Natural killer cell (primary cell): Measurements from ENCODE around the gene CAP1. TPM values are rescaled to one million over a fixed set of nuclear protein-coding genes. Genes with fewer than 3 reads are reported as not detected.

ENCODE experiments used
- ATAC-seq, 3 donors: fragments of 150-1000 bp in 2 of 3; fragments of 200-7000 bp in 1 of 3; cut with Tn5 transposase; 1 replicate in 1 of 3; 2 replicates in 2 of 3; pipeline ENCODE4 v1.10.0; 2021; ENCODE audit warnings: mild to moderate bottlenecking in 2 of 3, moderate library complexity in 2 of 3
- DNase-seq, 2 donors: peaks; one replicate each; pipeline versions ENCODE4 v3.0.0 to v3.0.0-alpha.2; 2013 to 2021; ENCODE audit warnings: mixed read lengths in 1 of 2
- H3K27ac ChIP-seq: one replicate; pipeline ENCODE4 v1.5.1; 2013; ENCODE audit warnings: mild to moderate bottlenecking, low read length
- H3K27me3 ChIP-seq: one replicate; pipeline ENCODE4 v1.6.1; 2013; ENCODE audit warnings: low read length; ENCODE audit not compliant: control insufficient read depth, insufficient read depth
- H3K36me3 ChIP-seq: one replicate; pipeline ENCODE4 v1.6.1; 2013; ENCODE audit warnings: low read length; ENCODE audit not compliant: control insufficient read depth, insufficient read depth
- H3K4me1 ChIP-seq: one replicate; pipeline ENCODE4 v1.6.1; 2013; ENCODE audit warnings: low read length; ENCODE audit not compliant: control insufficient read depth, insufficient read depth
- H3K4me3 ChIP-seq: one replicate; pipeline ENCODE4 v1.5.1; 2013; ENCODE audit warnings: low read length
- H3K9me3 ChIP-seq: one replicate; pipeline ENCODE4 v1.6.1; 2013; ENCODE audit warnings: low read length; ENCODE audit not compliant: control insufficient read depth, insufficient read depth
- H3K27ac Mint-ChIP-seq, 2 donors: one replicate each; pipeline ENCODE4 v1.8.0; 2022; ENCODE audit warnings: mild to moderate bottlenecking in 2 of 2, mixed read lengths in 2 of 2, moderate library complexity in 1 of 2
- H3K27me3 Mint-ChIP-seq, 2 donors: one replicate each; pipeline ENCODE4 v1.8.0; 2022; ENCODE audit warnings: low read depth in 2 of 2, mixed read lengths in 2 of 2
- H3K36me3 Mint-ChIP-seq: one replicate; pipeline ENCODE4 v1.8.0; 2022; ENCODE audit warnings: mixed read lengths
- H3K4me1 Mint-ChIP-seq, 2 donors: one replicate each; pipeline ENCODE4 v1.8.0; 2022; ENCODE audit warnings: mixed read lengths in 2 of 2
- H3K4me3 Mint-ChIP-seq: one replicate; pipeline ENCODE4 v1.8.0; 2022; ENCODE audit warnings: mild to moderate bottlenecking, moderate library complexity, mixed read lengths
- H3K9me3 Mint-ChIP-seq, 2 donors: one replicate each; pipeline ENCODE4 v1.8.0; 2022; ENCODE audit warnings: mixed read lengths in 2 of 2
- CTCF ChIP-seq: fragments of 200-600 bp; IDR thresholded peaks from one replicate; pipeline ENCODE4 v1.8.0; 2022; ENCODE audit warnings: antibody characterized with exemption
- WGBS: methylation state at CpG from one replicate; pipeline ENCODE4 v1.1.7; 2013; ENCODE audit warnings: missing lambda C conversion rate; ENCODE audit not compliant: insufficient coverage; 5-methylcytosine and 5-hydroxymethylcytosine counted together
- intact Hi-C: fragments of 100-400 bp; cut with micrococcal nuclease; formaldehyde crosslinking; loops from one replicate; pipeline ENCODE4 v1.14.2; 2022
- total RNA-seq, 4 donors: library from RNA; stranded (reverse); fragments of 120-200 nt in 1 of 4; gene quantifications; one replicate each; pipeline versions ENCODE4 v1.2.3 to v1.2.4, GENCODE V29; 2013 to 2022

The CAP1 gene
- total RNA-seq, 3 donors from 2014 or later (not counting 1 experiment from before 2014, with no cell fraction given): 482 to 541 (median 537) TPM

GRCh38 chr1:40067023-40067422 is 26.5 kb downstream of the CAP1 start:
- WGBS: 98% methylated on average over 2 of the region's 2 CpGs
- H3K27me3 Mint-ChIP-seq: no peaks in the 10 kb centered on the region
- intact Hi-C loops: no loop called here
- no peak for ATAC-seq
- H3K36me3 Mint-ChIP-seq: peaks cover 49% of the 10 kb centered on the region
- H3K9me3 Mint-ChIP-seq: no peaks in the 10 kb centered on the region
- H3K27ac Mint-ChIP-seq: peak overlapping the region; percentile 77 to 95
- Histone ChIP-seq H3K4me1 (peaks cover 26% of the 10 kb centered on the region), H3K27me3 (no peaks in the 10 kb centered on the region), H3K36me3 (peaks cover 98% of the 10 kb centered on the region), H3K4me3 (no peak overlapping the region), H3K9me3 (no peaks in the 10 kb centered on the region), H3K27ac (no peak overlapping the region)
- H3K4me3 Mint-ChIP-seq: no peak overlapping the region
- no peak for DNase-seq
- TF ChIP-seq CTCF: no peak
- peaks cover 34 to 52% of the 10 kb centered on the region in 2 donors for H3K4me1 Mint-ChIP-seq

- no peaks in the 10 kb centered on the region for H3K9me3 Mint-ChIP-seq
- H3K36me3 ChIP-seq: peaks cover 98% of the 10 kb centered on the region
- no peak overlapping the region for H3K4me3 Mint-ChIP-seq
- H3K4me1 ChIP-seq: peaks cover 20% of the 10 kb centered on the region
- ATAC-seq: no peak
- H3K36me3 Mint-ChIP-seq: peaks cover 57% of the 10 kb centered on the region
- H3K4me3 ChIP-seq: no peak overlapping the region
- no peaks in the 10 kb centered on the region for H3K27me3 ChIP-seq
- no peak overlapping the region for H3K27ac ChIP-seq
- no peak for TF ChIP-seq CTCF
- peaks cover 32 to 44% of the 10 kb centered on the region in 2 donors for H3K4me1 Mint-ChIP-seq
- H3K27ac Mint-ChIP-seq: peak overlapping the region; percentile 77 to 95
- H3K27me3 Mint-ChIP-seq: no peaks in the 10 kb centered on the region
- no peaks in the 10 kb centered on the region for H3K9me3 ChIP-seq
- intact Hi-C loops: no loop called here
- DNase-seq: no peak
- 93% methylated on average over 3 of the region's 3 CpGs for WGBS
Observed at GRCh38 chr1:40067851-40068250, 27.3 kb downstream of the CAP1 start.

GRCh38 chr1:40072142-40072541 is 31.6 kb downstream of the CAP1 start:
- intact Hi-C loops: loop anchor here (10.0 kb wide), 1 partner anchor 333 kb away; no protein-coding TSS in a partner anchor
- Mint-ChIP-seq H3K27me3 (no peaks in the 10 kb centered on the region), H3K27ac (peak overlapping the region; percentile 58 to 74), H3K36me3 (peaks cover 24% of the 10 kb centered on the region), H3K4me1 (peaks cover under 1 to 22% of the 10 kb centered on the region in 2 donors), H3K4me3 (no peak overlapping the region), H3K9me3 (no peaks in the 10 kb centered on the region)
- no peak for DNase-seq
- Histone ChIP-seq H3K27ac (no peak overlapping the region), H3K36me3 (peaks cover 75% of the 10 kb centered on the region), H3K9me3 (no peaks in the 10 kb centered on the region), H3K4me3 (no peak overlapping the region), H3K4me1 (peaks cover 2% of the 10 kb centered on the region), H3K27me3 (no peaks in the 10 kb centered on the region)
- no peak for ATAC-seq
- no peak for TF ChIP-seq CTCF

- Histone ChIP-seq H3K4me1 (peaks cover 2% of the 10 kb centered on the region), H3K27ac (no peak overlapping the region), H3K36me3 (peaks cover 70% of the 10 kb centered on the region), H3K27me3 (no peaks in the 10 kb centered on the region), H3K9me3 (no peaks in the 10 kb centered on the region), H3K4me3 (no peak overlapping the region)
- no peak for TF ChIP-seq CTCF
- Mint-ChIP-seq H3K27me3 (no peaks in the 10 kb centered on the region), H3K4me3 (no peak overlapping the region), H3K27ac (peak overlapping the region; percentile 66 to 74), H3K4me1 (peaks cover 0 to 17% of the 10 kb centered on the region in 2 donors), H3K9me3 (no peaks in the 10 kb centered on the region), H3K36me3 (peaks cover 17% of the 10 kb centered on the region)
- WGBS: 87% methylated on average over 4 of the region's 4 CpGs
- DNase-seq (no peak), ATAC-seq (no peak)
- intact Hi-C loops: loop anchor here (10.0 kb wide), 1 partner anchor 332 kb away; no protein-coding TSS in a partner anchor
Observed at GRCh38 chr1:40073062-40073461, 32.5 kb downstream of the CAP1 start.
